ENCODE measurements around the gene ARG2.

ARG2 gene

GRCh38 chr14:67579040-67579439 lies 40.7 kb upstream of the ARG2 start:
- Histone ChIP-seq H3K27me3 (replicated peaks; ENCODE audit: insufficient read depth, low read length) (no peaks in the 10 kb centered on the region), H2AFZ (ENCODE audit: low read length) (no peak overlapping the region), H3K4me1 (ENCODE audit: low read length) (no peaks in the 10 kb centered on the region), H3K4me3 (ENCODE audit: low read length) (no peak overlapping the region), H3K4me2 (ENCODE audit: low read depth, low read length) (no peak overlapping the region), H3K36me3 (replicated peaks; ENCODE audit: insufficient read depth, low read length) (no peaks in the 10 kb centered on the region), H3F3A (ENCODE audit: insufficient read depth, low read length) (no peaks in the 10 kb centered on the region), H4K20me1 (ENCODE audit: insufficient read depth, low read length) (no peaks in the 10 kb centered on the region), H3K9me2 (replicated peaks; ENCODE audit: insufficient read depth, low read length) (no peaks in the 10 kb centered on the region), H3K27ac (ENCODE audit: low read length) (no peak overlapping the region), H3K9ac (ENCODE audit: low read length) (no peak overlapping the region), H3K79me2 (ENCODE audit: low read length) (no peaks in the 10 kb centered on the region), H3K9me3 (replicated peaks; ENCODE audit: insufficient read depth, low read length) (no peaks in the 10 kb centered on the region)
- no peak for DNase-seq
- no peak for TF ChIP-seq EZH2 (optimal IDR thresholded peaks at IDR 0.05; ENCODE audit: low read depth, low read length)
- TF ChIP-seq EZH2phosphoT487 (IDR thresholded peaks at IDR 0.05; ENCODE audit: low read length), result no peak
- TF ChIP-seq, protein P1, sequence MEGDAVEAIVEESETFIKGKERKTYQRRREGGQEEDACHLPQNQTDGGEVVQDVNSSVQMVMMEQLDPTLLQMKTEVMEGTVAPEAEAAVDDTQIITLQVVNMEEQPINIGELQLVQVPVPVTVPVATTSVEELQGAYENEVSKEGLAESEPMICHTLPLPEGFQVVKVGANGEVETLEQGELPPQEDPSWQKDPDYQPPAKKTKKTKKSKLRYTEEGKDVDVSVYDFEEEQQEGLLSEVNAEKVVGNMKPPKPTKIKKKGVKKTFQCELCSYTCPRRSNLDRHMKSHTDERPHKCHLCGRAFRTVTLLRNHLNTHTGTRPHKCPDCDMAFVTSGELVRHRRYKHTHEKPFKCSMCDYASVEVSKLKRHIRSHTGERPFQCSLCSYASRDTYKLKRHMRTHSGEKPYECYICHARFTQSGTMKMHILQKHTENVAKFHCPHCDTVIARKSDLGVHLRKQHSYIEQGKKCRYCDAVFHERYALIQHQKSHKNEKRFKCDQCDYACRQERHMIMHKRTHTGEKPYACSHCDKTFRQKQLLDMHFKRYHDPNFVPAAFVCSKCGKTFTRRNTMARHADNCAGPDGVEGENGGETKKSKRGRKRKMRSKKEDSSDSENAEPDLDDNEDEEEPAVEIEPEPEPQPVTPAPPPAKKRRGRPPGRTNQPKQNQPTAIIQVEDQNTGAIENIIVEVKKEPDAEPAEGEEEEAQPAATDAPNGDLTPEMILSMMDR (IDR thresholded peaks at IDR 0.05; ENCODE audit: low read length), result no peak

- H3K27me3 ChIP-seq (replicated peaks; ENCODE audit: insufficient read depth, low read length), result no peaks in the 10 kb centered on the region
- no peaks in the 10 kb centered on the region for H3K9me3 ChIP-seq (replicated peaks; ENCODE audit: insufficient read depth, low read length)
- H3K36me3 ChIP-seq (replicated peaks; ENCODE audit: insufficient read depth, low read length), result no peaks in the 10 kb centered on the region
- no peaks in the 10 kb centered on the region for H3K9me2 ChIP-seq (replicated peaks; ENCODE audit: insufficient read depth, low read length)
- no peak overlapping the region for H2AFZ ChIP-seq (ENCODE audit: low read length)
- TF ChIP-seq EZH2phosphoT487 (IDR thresholded peaks at IDR 0.05; ENCODE audit: low read length), result no peak
- TF ChIP-seq, protein P1 (IDR thresholded peaks at IDR 0.05; ENCODE audit: low read length), result no peak
- TF ChIP-seq EZH2 (optimal IDR thresholded peaks at IDR 0.05; ENCODE audit: low read depth, low read length), result no peak
- no peaks in the 10 kb centered on the region for H3K4me1 ChIP-seq (ENCODE audit: low read length)
- no peaks in the 10 kb centered on the region for H3F3A ChIP-seq (ENCODE audit: insufficient read depth, low read length)
- H3K4me3 ChIP-seq (ENCODE audit: low read length), result no peak overlapping the region
- no peaks in the 10 kb centered on the region for H3K79me2 ChIP-seq (ENCODE audit: low read length)
- no peak overlapping the region for H3K9ac ChIP-seq (ENCODE audit: low read length)
- H4K20me1 ChIP-seq (ENCODE audit: insufficient read depth, low read length), result no peaks in the 10 kb centered on the region
- H3K27ac ChIP-seq (ENCODE audit: low read length), result no peak overlapping the region
- no peak for DNase-seq
- H3K4me2 ChIP-seq (ENCODE audit: low read depth, low read length), result no peak overlapping the region
Observed at GRCh38 chr14:67579636-67580035, 40.1 kb upstream of the ARG2 start.

- TF ChIP-seq, protein P1 (IDR thresholded peaks at IDR 0.05; ENCODE audit: low read length), result no peak
- TF ChIP-seq EZH2phosphoT487 (IDR thresholded peaks at IDR 0.05; ENCODE audit: low read length) (no peak), EZH2 (optimal IDR thresholded peaks at IDR 0.05; ENCODE audit: low read depth, low read length) (no peak)
- H3K9ac ChIP-seq (ENCODE audit: low read length), result no peak overlapping the region
- no peaks in the 10 kb centered on the region for H3K9me2 ChIP-seq (replicated peaks; ENCODE audit: insufficient read depth, low read length)
- H2AFZ ChIP-seq (ENCODE audit: low read length), result no peak overlapping the region
- DNase-seq, result no peak
- no peaks in the 10 kb centered on the region for H3K36me3 ChIP-seq (replicated peaks; ENCODE audit: insufficient read depth, low read length)
- H3K4me3 ChIP-seq (ENCODE audit: low read length), result no peak overlapping the region
- no peak overlapping the region for H3K27ac ChIP-seq (ENCODE audit: low read length)
- H4K20me1 ChIP-seq (ENCODE audit: insufficient read depth, low read length), result no peaks in the 10 kb centered on the region
- H3K4me2 ChIP-seq (ENCODE audit: low read depth, low read length), result no peak overlapping the region
- no peaks in the 10 kb centered on the region for H3K9me3 ChIP-seq (replicated peaks; ENCODE audit: insufficient read depth, low read length)
- no peaks in the 10 kb centered on the region for H3K79me2 ChIP-seq (ENCODE audit: low read length)
- H3K4me1 ChIP-seq (ENCODE audit: low read length), result no peaks in the 10 kb centered on the region
- H3F3A ChIP-seq (ENCODE audit: insufficient read depth, low read length), result no peaks in the 10 kb centered on the region
- H3K27me3 ChIP-seq (replicated peaks; ENCODE audit: insufficient read depth, low read length), result no peaks in the 10 kb centered on the region
Observed at GRCh38 chr14:67580336-67581171, 39.2 kb upstream of the ARG2 start.
